Measurements from ENCODE around the gene HOXC10. TPM values are rescaled to one million over a fixed set of nuclear protein-coding genes. Genes with fewer than 3 reads are reported as not detected.

Gene HOXC10
- total RNA-seq, 1 donor from 2014 or later: 1.8 TPM

DNA sequence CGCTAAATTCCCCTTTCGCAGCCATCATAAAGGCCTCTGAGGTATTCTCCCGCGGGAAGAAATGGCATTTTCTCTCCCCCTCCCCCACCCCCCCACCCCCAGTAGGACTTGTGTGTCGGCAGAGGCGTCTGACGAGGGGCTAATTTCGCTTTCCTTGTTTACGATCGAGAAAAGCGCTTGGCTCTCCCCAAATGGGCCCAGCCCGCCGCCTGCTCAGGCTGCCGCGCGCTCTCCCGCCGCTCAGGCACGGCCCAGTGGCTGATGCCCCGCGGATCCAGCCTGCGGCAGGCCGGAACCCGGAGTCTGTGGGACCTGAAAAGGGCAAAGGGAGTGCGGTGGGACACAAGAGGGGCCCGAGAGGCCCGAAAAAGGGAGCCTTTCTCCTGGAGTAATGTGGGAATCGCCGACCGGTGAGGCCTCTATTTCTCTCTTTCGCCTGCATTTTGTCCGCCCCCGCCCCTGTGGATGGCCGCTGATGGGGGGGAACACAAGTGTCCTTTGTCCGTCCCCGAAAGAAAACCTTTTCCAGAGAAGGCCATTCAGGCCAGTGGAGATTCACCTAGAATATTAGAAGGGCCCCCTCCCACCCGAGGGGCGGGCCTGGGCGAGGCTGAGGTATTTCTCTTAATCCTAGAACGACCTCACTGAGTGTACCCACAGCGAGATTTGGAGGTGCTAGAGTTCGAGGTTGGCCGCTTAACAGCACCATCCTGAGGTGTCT lies 34.3 kb downstream of the HOXC10 start:
- Mint-ChIP-seq H3K9me3 (no peaks in the 10 kb centered on the region), H3K4me3 (peak overlapping the region; percentile 84), H3K4me1 (peaks cover 18% of the 10 kb centered on the region), H3K27ac (ENCODE audit: unreplicated experiment) (no peak overlapping the region), H3K27me3 (ENCODE audit: low read depth) (peaks cover 98% of the 10 kb centered on the region), H3K36me3 (ENCODE audit: low read depth) (peaks cover 2% of the 10 kb centered on the region)
- no peak for DNase-seq (ENCODE audit: low read depth, low spot score)
- TF ChIP-seq, protein P1, sequence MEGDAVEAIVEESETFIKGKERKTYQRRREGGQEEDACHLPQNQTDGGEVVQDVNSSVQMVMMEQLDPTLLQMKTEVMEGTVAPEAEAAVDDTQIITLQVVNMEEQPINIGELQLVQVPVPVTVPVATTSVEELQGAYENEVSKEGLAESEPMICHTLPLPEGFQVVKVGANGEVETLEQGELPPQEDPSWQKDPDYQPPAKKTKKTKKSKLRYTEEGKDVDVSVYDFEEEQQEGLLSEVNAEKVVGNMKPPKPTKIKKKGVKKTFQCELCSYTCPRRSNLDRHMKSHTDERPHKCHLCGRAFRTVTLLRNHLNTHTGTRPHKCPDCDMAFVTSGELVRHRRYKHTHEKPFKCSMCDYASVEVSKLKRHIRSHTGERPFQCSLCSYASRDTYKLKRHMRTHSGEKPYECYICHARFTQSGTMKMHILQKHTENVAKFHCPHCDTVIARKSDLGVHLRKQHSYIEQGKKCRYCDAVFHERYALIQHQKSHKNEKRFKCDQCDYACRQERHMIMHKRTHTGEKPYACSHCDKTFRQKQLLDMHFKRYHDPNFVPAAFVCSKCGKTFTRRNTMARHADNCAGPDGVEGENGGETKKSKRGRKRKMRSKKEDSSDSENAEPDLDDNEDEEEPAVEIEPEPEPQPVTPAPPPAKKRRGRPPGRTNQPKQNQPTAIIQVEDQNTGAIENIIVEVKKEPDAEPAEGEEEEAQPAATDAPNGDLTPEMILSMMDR (conservative IDR thresholded peaks at IDR 0.05): no peak

DNA sequence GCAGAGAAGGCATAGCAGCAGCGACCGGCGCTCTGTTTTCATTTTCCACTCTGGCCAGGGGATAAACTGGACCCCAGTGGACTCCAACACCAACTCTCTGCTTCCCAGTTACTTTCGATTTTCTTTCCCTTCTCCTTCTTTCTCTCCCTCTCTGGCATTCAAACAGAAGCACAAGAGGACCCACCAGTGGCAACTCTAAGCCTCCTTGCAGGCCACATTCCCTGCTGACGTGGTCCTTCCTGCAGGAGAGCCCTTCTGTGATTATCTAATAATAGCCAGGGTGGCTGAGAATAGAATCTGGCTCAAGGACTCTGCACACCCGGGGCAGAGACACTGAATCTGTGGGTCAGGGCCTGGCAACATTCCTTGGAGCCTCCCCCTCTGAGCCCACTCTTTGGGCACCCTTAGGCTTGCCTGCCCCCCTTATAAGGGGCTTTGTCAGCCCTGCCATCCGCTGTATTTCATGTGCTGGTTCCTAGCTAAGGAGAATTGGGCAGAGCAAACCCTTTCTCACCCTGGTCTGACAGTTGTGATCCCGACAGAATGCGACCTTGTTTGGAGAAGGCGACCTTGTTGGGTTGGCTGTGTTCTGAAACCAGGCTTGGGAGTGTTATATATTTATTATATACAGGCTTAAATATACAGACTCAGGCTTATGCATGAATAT lies 35.1 kb downstream of the HOXC10 start:
- DNase-seq (ENCODE audit: low read depth, low spot score): no peak
- Mint-ChIP-seq H3K4me1 (peaks cover 18% of the 10 kb centered on the region), H3K36me3 (ENCODE audit: low read depth) (no peaks in the 10 kb centered on the region), H3K27me3 (ENCODE audit: low read depth) (peaks cover 98% of the 10 kb centered on the region), H3K4me3 (peak overlapping the region; percentile 84), H3K9me3 (no peaks in the 10 kb centered on the region), H3K27ac (ENCODE audit: unreplicated experiment) (no peak overlapping the region)
- TF ChIP-seq, protein P1 (conservative IDR thresholded peaks at IDR 0.05): no peak

DNA sequence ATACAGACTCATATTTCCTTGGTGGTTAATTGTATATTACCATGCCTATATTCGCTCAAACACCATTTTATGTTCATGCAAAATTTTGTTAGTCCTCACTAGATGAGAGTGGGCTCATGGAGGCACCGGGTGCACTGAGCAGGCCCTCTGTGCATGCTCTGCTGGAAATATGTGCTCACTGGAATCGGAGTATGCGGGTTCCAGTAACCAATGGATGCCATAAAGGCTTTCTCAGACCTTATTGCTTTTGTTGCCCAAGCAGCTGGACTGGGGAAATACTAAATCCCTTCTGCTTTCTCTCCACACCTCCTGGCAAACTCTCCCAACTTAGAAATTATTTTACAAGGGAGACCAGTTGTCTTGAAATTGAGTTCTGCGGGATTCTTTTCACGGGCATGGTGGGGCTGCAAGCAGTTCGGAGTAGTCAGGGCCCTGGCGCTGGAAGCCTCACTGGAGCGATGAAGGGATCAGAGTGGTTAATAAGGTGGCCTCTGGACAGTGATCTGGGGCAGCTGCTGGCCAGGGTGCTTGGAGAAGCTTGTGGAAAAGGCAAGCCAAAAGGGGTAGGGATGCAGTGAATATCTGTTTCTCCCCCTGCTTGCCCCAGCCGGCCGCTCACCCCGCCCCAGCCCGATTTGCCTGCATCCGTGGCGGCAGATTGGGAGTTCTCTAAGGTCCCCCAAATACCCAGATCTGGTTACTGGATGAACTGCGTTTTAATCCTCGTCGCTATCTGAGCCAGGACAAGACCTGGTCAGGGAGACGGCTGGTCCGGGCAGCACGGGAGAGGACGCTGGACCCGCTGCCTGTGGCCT lies 35.9 kb downstream of the HOXC10 start:
- DNase-seq (ENCODE audit: low read depth, low spot score): no peak
- peak overlapping the region; percentile 84 for H3K4me3 Mint-ChIP-seq
- H3K9me3 Mint-ChIP-seq: no peaks in the 10 kb centered on the region
- TF ChIP-seq, protein P1 (conservative IDR thresholded peaks at IDR 0.05): no peak
- H3K27ac Mint-ChIP-seq (ENCODE audit: unreplicated experiment): no peak overlapping the region
- no peaks in the 10 kb centered on the region for H3K36me3 Mint-ChIP-seq (ENCODE audit: low read depth)
- H3K27me3 Mint-ChIP-seq (ENCODE audit: low read depth): peaks cover 98% of the 10 kb centered on the region
- peaks cover 18% of the 10 kb centered on the region for H3K4me1 Mint-ChIP-seq

DNA sequence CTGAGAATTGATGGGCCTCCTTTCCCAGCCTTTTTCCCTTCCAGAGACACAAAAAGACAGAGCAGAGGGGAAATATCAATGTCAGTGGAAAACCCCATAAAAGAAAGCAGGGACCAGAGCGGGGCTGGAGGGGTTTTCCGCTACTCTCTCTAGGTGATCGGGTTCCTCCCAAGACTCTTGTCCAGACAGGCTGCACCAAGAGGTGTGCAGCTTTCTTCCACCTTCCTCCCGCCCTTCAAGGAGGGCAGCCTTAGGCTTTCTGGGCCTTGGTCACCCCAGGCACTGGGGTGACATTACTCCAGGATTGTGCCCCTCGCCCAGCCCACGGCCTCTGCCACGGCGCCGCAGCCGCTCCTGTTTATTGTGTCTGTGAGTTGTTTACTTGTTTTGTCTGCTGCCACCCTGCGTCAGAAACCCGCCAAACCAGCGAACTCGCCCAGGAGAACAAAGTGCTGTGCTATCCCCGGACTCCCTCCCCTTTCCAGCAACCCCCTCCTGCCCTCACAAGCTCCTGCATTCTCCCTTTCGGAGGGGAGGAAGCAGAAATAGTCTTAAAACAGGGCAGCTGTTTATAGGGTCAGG lies 36.6 kb downstream of the HOXC10 start:
- peaks cover 18% of the 10 kb centered on the region for H3K4me1 Mint-ChIP-seq
- no peaks in the 10 kb centered on the region for H3K36me3 Mint-ChIP-seq (ENCODE audit: low read depth)
- H3K9me3 Mint-ChIP-seq: no peaks in the 10 kb centered on the region
- no peak for DNase-seq (ENCODE audit: low read depth, low spot score)
- H3K4me3 Mint-ChIP-seq: peak overlapping the region; percentile 84
- no peak overlapping the region for H3K27ac Mint-ChIP-seq (ENCODE audit: unreplicated experiment)
- H3K27me3 Mint-ChIP-seq (ENCODE audit: low read depth): peaks cover 98% of the 10 kb centered on the region
- TF ChIP-seq, protein P1 (conservative IDR thresholded peaks at IDR 0.05): no peak

Data from neural crest cell (in vitro differentiated cells).